GM21717 (cell line): Measurements from ENCODE around the gene IER5.
A peak's percentile ranks its signal among the peaks of the same experiment; 100 is the strongest.
"Not testable (repeated sequence)": the region's sequence is repeated elsewhere in the genome, so short reads cannot be mapped to it uniquely, and the experiment has no call there.

Experiments used
- ATAC-seq: cut with Tn5 transposase; IDR thresholded peaks from one replicate; pipeline ENCODE4 v1.9.1; 2021; ENCODE audit warnings: mild to moderate bottlenecking, moderate library complexity; ENCODE audit not compliant: unreplicated experiment

The IER5 gene

GRCh38 chr1:181114574-181115367 is 26.3 kb downstream of the IER5 start:
- ATAC-seq: no peak

GRCh38 chr1:181115368-181115684 is 26.8 kb downstream of the IER5 start:
- ATAC-seq: no peak

- not testable (repeated sequence) for ATAC-seq
These were observed 27.5 kb downstream of the IER5 start for GRCh38 chr1:181115971-181116370.

- no peak for ATAC-seq
These were observed 28.4 kb downstream of the IER5 start for GRCh38 chr1:181116819-181117390.

GRCh38 chr1:181117648-181118449 is 29.3 kb downstream of the IER5 start:
- no peak for ATAC-seq

GRCh38 chr1:181119093-181119989 is 30.8 kb downstream of the IER5 start:
- ATAC-seq: no peak

GRCh38 chr1:181120924-181121323 is 32.4 kb downstream of the IER5 start:
- no peak for ATAC-seq

- ATAC-seq: no peak
These were observed 33.0 kb downstream of the IER5 start for GRCh38 chr1:181121498-181121897.

- ATAC-seq: no peak
These were observed 33.7 kb downstream of the IER5 start for GRCh38 chr1:181122222-181122621.

GRCh38 chr1:181123173-181123572 is 34.7 kb downstream of the IER5 start:
- no peak for ATAC-seq

GRCh38 chr1:181124291-181124751 is 35.8 kb downstream of the IER5 start:
- ATAC-seq: no peak

- no peak for ATAC-seq
These were observed 37.8 kb downstream of the IER5 start for GRCh38 chr1:181126289-181126688.

GRCh38 chr1:181126871-181127587 is 38.5 kb downstream of the IER5 start:
- no peak for ATAC-seq

- no peak for ATAC-seq
These were observed 39.5 kb downstream of the IER5 start for GRCh38 chr1:181127898-181128453.

GRCh38 chr1:181128592-181129497 is 40.3 kb downstream of the IER5 start:
- peak; percentile 38 for ATAC-seq

GRCh38 chr1:181129771-181130606 is 41.5 kb downstream of the IER5 start:
- ATAC-seq: no peak

GRCh38 chr1:181131255-181131941 is 42.9 kb downstream of the IER5 start:
- peak; percentile 32 for ATAC-seq
